K562 (cell line): ENCODE results near the gene CAPZA1. TPM values are rescaled to one million over a fixed set of nuclear protein-coding genes. Genes with fewer than 3 reads are reported as not detected.

Experiments used
- BCL6 ChIP-seq: fragments of 250-450 bp; sonication (Bioruptor Pico); IDR thresholded peaks from 2 replicates; pipeline ENCODE4 v1.4.0; 2020
- FOXJ2 ChIP-seq: fragments of 200-800 bp; sonication (Bioruptor generic); IDR thresholded peaks from 2 replicates; pipeline ENCODE4 v1.6.1; 2016; ENCODE audit warnings: missing genetic modification characterization, missing compliant biosample characterization
- GATAD2A ChIP-seq: fragments of 450-650 bp; IDR thresholded peaks from 2 replicates; pipeline ENCODE4 v1.6.1; 2017
- JUNB ChIP-seq: fragments of 450-650 bp; formaldehyde crosslinking; conservative IDR thresholded peaks from 2 replicates; pipeline ENCODE4 v1.4.0; 2020; ENCODE audit warnings: mild to moderate bottlenecking
- LEF1 ChIP-seq: fragments of 450-650 bp; IDR thresholded peaks from 2 replicates; pipeline ENCODE4 v1.6.1; 2016; ENCODE audit warnings: mild to moderate bottlenecking
- NCOA6 ChIP-seq: fragments of 450-650 bp; IDR thresholded peaks from 2 replicates; pipeline ENCODE4 v1.6.1; 2017; ENCODE audit warnings: mild to moderate bottlenecking
- NELFE ChIP-seq: IDR thresholded peaks from 2 replicates; pipeline ENCODE4 v1.6.1; 2011; ENCODE audit warnings: mild to moderate bottlenecking; ENCODE audit not compliant: insufficient read depth, insufficient read length
- NFXL1 ChIP-seq: fragments of 450-650 bp; formaldehyde crosslinking; IDR thresholded peaks from 2 replicates; pipeline ENCODE4 v1.4.0; 2021; ENCODE audit warnings: mild to moderate bottlenecking
- PHF21A ChIP-seq: fragments of 450-650 bp; IDR thresholded peaks from 2 replicates; pipeline ENCODE4 v1.6.1; 2017; ENCODE audit warnings: low read depth, borderline replicate concordance
- POU5F1 ChIP-seq: fragments of 150-350 bp; IDR thresholded peaks from 2 replicates; pipeline ENCODE4 v1.6.1; 2014; ENCODE audit warnings: borderline replicate concordance, low read length, low read depth, mild to moderate bottlenecking; ENCODE audit not compliant: partially characterized antibody
- SAFB2 ChIP-seq: fragments of 200-400 bp; formaldehyde crosslinking; IDR thresholded peaks from 2 replicates; pipeline ENCODE4 v1.6.1; 2018; ENCODE audit warnings: borderline replicate concordance, low read length, low read depth, moderate library complexity; ENCODE audit not compliant: severe bottlenecking
- SIN3A ChIP-seq, 2 experiments: fragments of 150-350 bp in 1 of 2; IDR thresholded peaks; 2 replicates each; pipeline ENCODE4 v1.6.1; 2011 to 2016; ENCODE audit warnings: borderline replicate concordance in 2 of 2, low read depth in 2 of 2, low read length in 2 of 2, mild to moderate bottlenecking in 2 of 2, moderate library complexity in 2 of 2; ENCODE audit not compliant: control insufficient read depth in 1 of 2
- SIX5 ChIP-seq, 2 experiments: IDR thresholded peaks; 2 replicates each; pipeline ENCODE4 v1.6.1; 2011; ENCODE audit warnings: low read length in 2 of 2, borderline replicate concordance in 1 of 2, low read depth in 1 of 2, mild to moderate bottlenecking in 1 of 2, moderate library complexity in 1 of 2; ENCODE audit not compliant: insufficient read depth in 1 of 2
- SPI1 ChIP-seq: IDR thresholded peaks from 2 replicates; pipeline ENCODE4 v1.6.1; 2011; ENCODE audit warnings: low read depth, low read length, control low read depth, borderline replicate concordance
- ZC3H4 ChIP-seq: sonication (generic); formaldehyde crosslinking; IDR thresholded peaks from 2 replicates; pipeline ENCODE4 v1.9.0; 2021; ENCODE audit warnings: missing genetic modification reagents, borderline replicate concordance
- ZNF699 ChIP-seq: fragments of 250-450 bp; sonication (Bioruptor Pico); IDR thresholded peaks from 2 replicates; pipeline ENCODE4 v1.8.0; 2021; ENCODE audit warnings: mild to moderate bottlenecking, moderate library complexity; ENCODE audit not compliant: insufficient replicate concordance
- polyA plus RNA-seq, 8 experiments: library from polyadenylated mRNA; depleted of rRNA in 4 of 8; stranded (reverse) in 5 of 8; unstranded in 3 of 8; fragments of >200 nt; fragmentation: Nextera tagmentation in 2 of 8; fragmentation: Illumina TruSeq in 1 of 8; extraction: Ambion mirVana in 2 of 8; extraction: Trizol in 1 of 8; gene quantifications; 2 replicates each; pipeline versions ENCODE4 v1.2.1 to v1.2.3, GENCODE V29; 2011 to 2014; ENCODE audit warnings: inconsistent platforms in 1 of 8, missing spikeins in 1 of 8
- total RNA-seq, 7 experiments: library from RNA; depleted of rRNA in 6 of 7; stranded (reverse); fragments of >200 nt in 6 of 7; fragmentation: Illumina TruSeq in 2 of 7; extraction: Trizol in 2 of 7; gene quantifications; 2 replicates each; pipeline versions ENCODE4 v1.2.1 to v1.2.3, GENCODE V29; 2011 to 2021; ENCODE audit warnings: low replicate concordance in 1 of 7
- TF ChIP-seq, protein P1 (sequence below): fragments of 250-450 bp; sonication (Bioruptor Pico); IDR thresholded peaks from 2 replicates; pipeline ENCODE4 v1.8.0; 2022; ENCODE audit warnings: moderate library complexity, mild to moderate bottlenecking, inconsistent platforms
- TF ChIP-seq, protein P2 (sequence below), 2 experiments: IDR thresholded peaks; 2 replicates each; pipeline ENCODE4 v1.6.1; 2011; ENCODE audit warnings: borderline replicate concordance in 1 of 2, control low read depth in 1 of 2, low read depth in 1 of 2, low read length in 1 of 2, mild to moderate bottlenecking in 1 of 2, mixed read lengths in 1 of 2, moderate library complexity in 1 of 2; ENCODE audit not compliant: insufficient read depth in 1 of 2, insufficient read length in 1 of 2, poor library complexity in 1 of 2, severe bottlenecking in 1 of 2; ENCODE audit errors: extremely low read depth in 1 of 2
- TF ChIP-seq, protein P3 (sequence below): fragments of 250-450 bp; sonication (Bioruptor Pico); IDR thresholded peaks from 2 replicates; pipeline ENCODE4 v1.5.0; 2022; ENCODE audit warnings: mild to moderate bottlenecking
- TF ChIP-seq, protein P4 (sequence below): fragments of 250-450 bp; sonication (Bioruptor Pico); IDR thresholded peaks from 2 replicates; pipeline ENCODE4 v1.8.0; 2022; ENCODE audit warnings: inconsistent platforms, mild to moderate bottlenecking, moderate library complexity, borderline replicate concordance
- TF ChIP-seq, protein P5 (sequence below): IDR thresholded peaks from 2 replicates; pipeline ENCODE4 v1.6.1; 2011; ENCODE audit not compliant: insufficient read length; ENCODE audit errors: extremely low read depth
- TF ChIP-seq, protein P6 (sequence below): fragments of 250-450 bp; sonication (Bioruptor Pico); IDR thresholded peaks from 2 replicates; pipeline ENCODE4 v1.9.0; 2021; ENCODE audit warnings: mild to moderate bottlenecking

The CAPZA1 gene
- total and polyA plus RNA-seq, 9 of the 15 experiments (the other 6 are each of a cell fraction or from before 2014, with no cell fraction given) = 237 to 1,020 (median 306) TPM

DNA sequence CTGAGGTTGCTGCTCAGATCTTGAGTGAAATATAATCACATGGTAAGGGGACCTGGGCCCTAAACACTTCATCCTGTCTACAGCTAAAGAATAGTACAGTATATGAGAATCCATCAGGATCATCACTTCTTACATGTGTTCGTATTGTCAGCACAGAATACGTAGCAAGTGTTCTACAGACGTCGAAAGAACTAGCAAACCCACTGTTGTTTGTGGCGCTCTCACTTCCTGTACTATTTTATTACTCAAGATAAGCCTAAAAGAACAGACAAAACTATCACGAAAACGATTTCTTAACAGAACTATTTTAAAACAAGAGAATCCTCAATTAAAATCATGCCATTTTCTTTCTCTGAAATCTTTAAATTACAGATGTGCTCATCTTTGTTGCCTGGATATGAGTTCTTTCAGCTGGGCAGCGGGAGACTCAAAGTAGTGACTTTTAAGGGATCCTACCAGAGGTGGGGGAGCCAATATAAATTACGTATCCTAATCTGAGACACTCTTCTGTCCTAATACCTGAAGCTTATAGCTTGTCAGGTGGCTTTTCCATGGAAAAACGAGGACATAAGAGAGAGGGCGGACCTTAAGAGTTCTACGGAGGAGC is 1.4 kb upstream of the CAPZA1 start (continued):
- TF ChIP-seq NELFE (no peak), BCL6 (CRISPR knock-in tag) (no peak), PHF21A (no peak), NCOA6 (peak; percentile 29; the same call in 1 of the 2 replicates), ZC3H4 (CRISPR knock-in tag) (no peak), ZNF699 (CRISPR knock-in tag) (no peak), GATAD2A (no peak), LEF1 (0 out of 2 replicates have a peak, but pooled peaks have one; percentile 12), JUNB (CRISPR knock-in tag) (no peak), SIN3A (IDR thresholded peaks at IDR 0.05; ENCODE audit: borderline replicate concordance in 2 of 2, control insufficient read depth in 1 of 2, low read depth in 2 of 2, low read length in 2 of 2) (no peak), NFXL1 (CRISPR knock-in tag) (no peak), SAFB2 (no peak), SPI1 (no peak), SIX5 (IDR thresholded peaks at IDR 0.05; ENCODE audit: borderline replicate concordance in 1 of 2, insufficient read depth in 1 of 2, low read depth in 1 of 2, low read length in 2 of 2) (no peak), FOXJ2 (0 out of 2 replicates have a peak, but pooled peaks have one; percentile 22), POU5F1 (no peak)
- TF ChIP-seq, protein P1, sequence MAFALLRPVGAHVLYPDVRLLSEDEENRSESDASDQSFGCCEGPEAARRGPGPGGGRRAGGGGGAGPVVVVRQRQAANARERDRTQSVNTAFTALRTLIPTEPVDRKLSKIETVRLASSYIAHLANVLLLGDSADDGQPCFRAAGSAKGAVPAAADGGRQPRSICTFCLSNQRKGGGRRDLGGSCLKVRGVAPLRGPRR (CRISPR knock-in tag) = no peak
- TF ChIP-seq, protein P2, sequence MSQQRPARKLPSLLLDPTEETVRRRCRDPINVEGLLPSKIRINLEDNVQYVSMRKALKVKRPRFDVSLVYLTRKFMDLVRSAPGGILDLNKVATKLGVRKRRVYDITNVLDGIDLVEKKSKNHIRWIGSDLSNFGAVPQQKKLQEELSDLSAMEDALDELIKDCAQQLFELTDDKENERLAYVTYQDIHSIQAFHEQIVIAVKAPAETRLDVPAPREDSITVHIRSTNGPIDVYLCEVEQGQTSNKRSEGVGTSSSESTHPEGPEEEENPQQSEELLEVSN (IDR thresholded peaks at IDR 0.05; ENCODE audit: borderline replicate concordance in 1 of 2, extremely low read depth in 1 of 2, insufficient read depth in 1 of 2, insufficient read length in 1 of 2, low read depth in 1 of 2, low read length in 1 of 2, poor library complexity in 1 of 2, severe bottlenecking in 1 of 2) = peak in 1 of 2 experiments; percentile 18
- TF ChIP-seq, protein P3, sequence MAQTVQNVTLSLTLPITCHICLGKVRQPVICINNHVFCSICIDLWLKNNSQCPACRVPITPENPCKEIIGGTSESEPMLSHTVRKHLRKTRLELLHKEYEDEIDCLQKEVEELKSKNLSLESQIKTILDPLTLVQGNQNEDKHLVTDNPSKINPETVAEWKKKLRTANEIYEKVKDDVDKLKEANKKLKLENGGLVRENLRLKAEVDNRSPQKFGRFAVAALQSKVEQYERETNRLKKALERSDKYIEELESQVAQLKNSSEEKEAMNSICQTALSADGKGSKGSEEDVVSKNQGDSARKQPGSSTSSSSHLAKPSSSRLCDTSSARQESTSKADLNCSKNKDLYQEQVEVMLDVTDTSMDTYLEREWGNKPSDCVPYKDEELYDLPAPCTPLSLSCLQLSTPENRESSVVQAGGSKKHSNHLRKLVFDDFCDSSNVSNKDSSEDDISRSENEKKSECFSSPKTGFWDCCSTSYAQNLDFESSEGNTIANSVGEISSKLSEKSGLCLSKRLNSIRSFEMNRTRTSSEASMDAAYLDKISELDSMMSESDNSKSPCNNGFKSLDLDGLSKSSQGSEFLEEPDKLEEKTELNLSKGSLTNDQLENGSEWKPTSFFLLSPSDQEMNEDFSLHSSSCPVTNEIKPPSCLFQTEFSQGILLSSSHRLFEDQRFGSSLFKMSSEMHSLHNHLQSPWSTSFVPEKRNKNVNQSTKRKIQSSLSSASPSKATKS (CRISPR knock-in tag) = no peak
- TF ChIP-seq, protein P4, sequence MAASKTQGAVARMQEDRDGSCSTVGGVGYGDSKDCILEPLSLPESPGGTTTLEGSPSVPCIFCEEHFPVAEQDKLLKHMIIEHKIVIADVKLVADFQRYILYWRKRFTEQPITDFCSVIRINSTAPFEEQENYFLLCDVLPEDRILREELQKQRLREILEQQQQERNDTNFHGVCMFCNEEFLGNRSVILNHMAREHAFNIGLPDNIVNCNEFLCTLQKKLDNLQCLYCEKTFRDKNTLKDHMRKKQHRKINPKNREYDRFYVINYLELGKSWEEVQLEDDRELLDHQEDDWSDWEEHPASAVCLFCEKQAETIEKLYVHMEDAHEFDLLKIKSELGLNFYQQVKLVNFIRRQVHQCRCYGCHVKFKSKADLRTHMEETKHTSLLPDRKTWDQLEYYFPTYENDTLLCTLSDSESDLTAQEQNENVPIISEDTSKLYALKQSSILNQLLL = no peak
- TF ChIP-seq, protein P5, sequence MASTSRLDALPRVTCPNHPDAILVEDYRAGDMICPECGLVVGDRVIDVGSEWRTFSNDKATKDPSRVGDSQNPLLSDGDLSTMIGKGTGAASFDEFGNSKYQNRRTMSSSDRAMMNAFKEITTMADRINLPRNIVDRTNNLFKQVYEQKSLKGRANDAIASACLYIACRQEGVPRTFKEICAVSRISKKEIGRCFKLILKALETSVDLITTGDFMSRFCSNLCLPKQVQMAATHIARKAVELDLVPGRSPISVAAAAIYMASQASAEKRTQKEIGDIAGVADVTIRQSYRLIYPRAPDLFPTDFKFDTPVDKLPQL = no peak
- TF ChIP-seq, protein P6, sequence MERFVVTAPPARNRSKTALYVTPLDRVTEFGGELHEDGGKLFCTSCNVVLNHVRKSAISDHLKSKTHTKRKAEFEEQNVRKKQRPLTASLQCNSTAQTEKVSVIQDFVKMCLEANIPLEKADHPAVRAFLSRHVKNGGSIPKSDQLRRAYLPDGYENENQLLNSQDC = no peak
